ENCODE measurements around the gene ADAMTS7.
"Not testable (repeated sequence)": the region's sequence is repeated elsewhere in the genome, so short reads cannot be mapped to it uniquely, and the experiment has no call there.

The ADAMTS7 gene

GRCh38 chr15:78831229-78832207, 20.3 kb upstream of the ADAMTS7 start:
- DNase-seq = no peak

GRCh38 chr15:78830514-78831228, 19.4 kb upstream of the ADAMTS7 start:
- no peak for DNase-seq

DNA sequence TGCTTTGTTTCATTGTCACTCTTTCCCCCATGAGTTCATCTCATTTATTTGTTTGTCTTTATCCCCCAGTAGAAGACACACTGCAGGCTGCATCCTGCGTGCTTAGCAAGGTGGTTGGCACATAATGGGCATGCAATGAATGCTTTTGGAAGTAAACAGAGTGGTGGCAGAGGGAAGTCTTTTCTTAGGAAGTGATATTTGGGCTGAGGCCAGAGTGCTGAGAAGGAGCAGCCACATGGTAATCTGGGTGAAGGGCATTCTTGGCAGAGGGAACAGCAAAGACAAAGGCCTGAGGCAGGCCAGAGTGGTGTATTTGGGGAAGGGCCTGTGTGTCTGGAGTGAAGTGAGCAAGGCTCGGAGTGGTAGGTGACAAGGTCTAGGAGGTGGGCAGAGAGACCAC, 17.7 kb upstream of the ADAMTS7 start:
- no peak for DNase-seq

DNA sequence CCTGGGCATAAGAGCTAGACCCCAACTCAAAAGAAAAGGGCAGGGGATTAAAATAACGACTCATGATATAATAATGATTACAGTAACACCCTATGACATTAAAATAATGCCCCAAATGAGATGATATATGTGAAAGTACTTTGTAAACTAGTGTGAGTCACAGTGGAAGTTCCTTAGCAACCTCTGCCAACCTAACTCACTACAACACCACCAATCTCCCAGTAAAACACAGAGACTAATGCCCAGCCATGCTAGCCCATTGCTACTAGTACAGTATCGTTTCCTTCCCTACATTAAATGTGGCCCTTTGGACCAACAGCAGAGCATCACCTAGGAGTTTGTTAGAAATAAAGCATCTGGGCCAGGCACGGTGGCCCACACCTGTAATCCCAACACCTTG, 11.2 kb upstream of the ADAMTS7 start:
- no peak for DNase-seq

GRCh38 chr15:78811825-78812183, 540 bp upstream of the ADAMTS7 start:
- no peak for DNase-seq

DNA sequence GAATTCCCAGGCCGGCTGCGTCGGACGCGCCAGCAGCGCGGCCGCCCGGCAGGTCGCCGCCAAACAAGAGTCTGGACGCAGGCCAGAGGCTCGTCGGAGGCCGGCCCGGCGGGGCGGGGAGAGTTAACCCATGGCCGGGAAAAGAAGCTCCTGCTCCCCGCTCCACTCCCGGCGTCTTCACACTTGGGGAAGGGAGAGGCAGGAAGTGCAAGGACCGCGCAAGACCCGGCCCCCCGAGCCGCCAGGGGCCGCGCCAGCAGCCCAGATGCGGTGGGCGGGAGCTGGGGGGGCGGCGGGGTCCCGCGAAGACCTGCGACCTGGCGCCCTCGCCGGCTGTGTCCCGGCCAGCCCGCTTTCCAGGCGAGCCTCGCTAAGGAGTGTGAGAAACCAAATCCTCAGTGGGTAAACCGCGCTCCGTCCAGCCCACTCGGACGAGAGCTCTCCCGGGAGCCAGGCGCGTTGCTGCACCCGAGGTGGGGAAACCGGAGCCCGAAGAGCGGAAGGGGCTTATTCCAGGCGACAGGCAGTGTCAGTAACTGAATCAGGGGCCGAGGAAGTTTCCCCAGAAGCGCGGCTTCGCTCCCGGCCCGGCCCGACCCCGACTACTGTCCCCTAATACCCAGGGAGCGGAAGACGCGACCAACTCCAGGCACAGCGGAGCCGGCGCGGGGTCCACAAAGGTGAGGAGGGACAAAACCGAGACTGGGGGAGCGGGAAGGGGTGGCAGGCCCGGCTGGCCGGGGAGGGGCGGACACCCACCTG, 721 bp downstream of the ADAMTS7 start:
- DNase-seq = no peak

GRCh38 chr15:78810003-78810361, 1.3 kb downstream of the ADAMTS7 start:
- no peak for DNase-seq

DNA sequence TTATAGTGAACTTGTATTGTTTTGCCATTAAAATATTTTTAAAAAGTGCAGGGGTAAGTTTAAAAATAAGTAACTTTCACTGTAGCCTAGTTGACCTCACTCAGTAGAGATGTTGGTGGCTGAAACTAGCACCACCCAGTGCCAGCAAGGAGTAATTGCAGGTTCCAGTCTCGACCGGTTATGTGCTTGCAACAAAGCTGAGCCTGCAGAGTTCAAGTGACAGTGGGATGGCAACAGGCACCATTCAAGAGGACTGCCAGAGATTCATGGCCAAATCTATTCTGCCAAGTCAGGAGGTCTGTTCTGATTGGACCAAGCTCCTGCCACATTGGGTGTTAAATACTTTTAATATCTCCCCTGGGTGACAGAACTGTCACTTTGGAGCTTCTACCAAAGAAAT, 2.7 kb downstream of the ADAMTS7 start:
- no peak for DNase-seq

DNA sequence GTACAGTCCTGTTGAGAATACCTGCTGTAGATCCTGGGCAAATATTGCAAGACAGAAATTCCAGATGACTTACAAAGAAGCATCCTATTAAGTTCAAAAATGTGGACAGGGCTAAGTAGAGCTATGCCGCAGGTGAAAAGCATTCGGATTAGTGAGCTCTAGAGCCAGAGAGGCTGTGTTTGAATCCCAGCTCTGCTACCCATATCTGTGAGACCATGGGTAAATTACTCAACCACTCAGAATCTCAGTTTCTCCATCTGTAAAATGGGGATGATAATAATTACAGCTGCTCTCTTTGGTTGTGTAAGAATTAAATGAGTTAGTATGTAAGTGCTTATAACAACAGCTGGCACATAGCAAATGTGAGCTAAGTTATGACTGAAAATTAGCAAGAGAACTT, 3.9 kb downstream of the ADAMTS7 start:
- no peak for DNase-seq

- no peak for DNase-seq
Observed at GRCh38 chr15:78804391-78804792, 6.9 kb downstream of the ADAMTS7 start.

- DNase-seq = no peak
Observed at GRCh38 chr15:78800806-78801205, 10.5 kb downstream of the ADAMTS7 start.

GRCh38 chr15:78800189-78800588, 11.1 kb downstream of the ADAMTS7 start:
- DNase-seq = no peak

GRCh38 chr15:78799102-78799501, 12.2 kb downstream of the ADAMTS7 start:
- DNase-seq = not testable (repeated sequence)

DNA sequence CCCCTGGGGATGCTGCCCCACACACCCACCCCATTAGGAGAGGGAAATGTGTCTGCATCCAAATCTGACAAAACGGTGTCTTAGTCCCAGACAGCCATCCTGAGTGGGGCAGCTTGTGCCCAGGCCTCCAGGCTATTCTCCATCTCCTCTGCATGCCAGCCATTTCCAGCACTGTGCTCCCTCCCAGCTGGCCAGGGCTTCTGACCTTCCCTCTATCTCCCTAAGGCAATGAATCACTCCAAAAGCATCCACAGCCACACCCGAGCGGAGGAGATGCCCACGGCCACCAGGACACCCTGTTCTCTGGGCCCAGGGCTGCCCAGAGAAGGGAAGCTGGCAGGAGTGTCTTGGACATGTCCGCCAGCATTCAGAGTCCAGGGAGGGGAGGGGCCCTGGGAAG, 12.9 kb downstream of the ADAMTS7 start:
- not testable (repeated sequence) for DNase-seq

DNA sequence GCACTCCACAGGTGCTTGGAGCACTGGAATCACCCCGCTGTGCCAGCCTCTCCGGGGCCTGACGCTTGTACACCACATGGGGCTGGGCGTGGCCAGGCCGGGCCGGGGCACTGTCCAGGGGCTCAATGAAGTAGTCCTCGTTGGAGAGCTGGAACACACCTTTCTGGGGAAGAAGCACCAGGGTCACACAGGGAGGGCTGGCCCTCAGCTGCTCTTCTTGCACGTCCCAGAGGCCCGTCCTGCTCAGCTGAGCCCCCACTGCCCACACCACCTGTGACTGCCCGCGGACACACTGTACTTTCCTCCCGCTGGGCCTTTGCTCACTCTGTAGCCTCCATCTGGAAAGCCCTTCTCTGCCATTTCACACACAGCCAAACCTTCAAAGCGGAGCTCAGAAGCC, 13.3 kb downstream of the ADAMTS7 start:
- no peak for DNase-seq

GRCh38 chr15:78796510-78796909, 14.8 kb downstream of the ADAMTS7 start:
- DNase-seq = no peak

DNA sequence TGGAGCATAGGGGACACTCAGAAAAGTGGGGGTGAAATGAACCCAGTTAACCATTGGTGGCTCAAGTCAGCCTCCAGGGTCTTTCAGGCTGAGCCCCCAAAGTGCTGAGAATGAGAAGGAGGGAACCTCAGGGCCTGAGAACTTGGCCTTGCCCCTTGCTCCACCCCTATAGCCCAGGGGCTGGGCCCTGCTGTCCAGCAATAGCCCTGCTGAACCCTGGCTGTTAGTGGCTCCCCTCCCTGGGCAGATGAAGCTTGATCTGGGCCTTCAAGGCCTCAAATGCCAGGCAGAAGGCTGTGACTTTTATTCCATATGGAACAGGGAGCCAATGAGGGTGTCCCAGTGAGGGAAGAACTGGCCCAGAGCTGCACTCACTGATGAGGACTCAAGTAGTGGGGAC, 16.2 kb downstream of the ADAMTS7 start:
- DNase-seq = no peak

- not testable (repeated sequence) for DNase-seq
Observed at GRCh38 chr15:78794446-78794845, 16.8 kb downstream of the ADAMTS7 start.

- no peak for DNase-seq
Observed at GRCh38 chr15:78791357-78791756, 19.9 kb downstream of the ADAMTS7 start.

DNA sequence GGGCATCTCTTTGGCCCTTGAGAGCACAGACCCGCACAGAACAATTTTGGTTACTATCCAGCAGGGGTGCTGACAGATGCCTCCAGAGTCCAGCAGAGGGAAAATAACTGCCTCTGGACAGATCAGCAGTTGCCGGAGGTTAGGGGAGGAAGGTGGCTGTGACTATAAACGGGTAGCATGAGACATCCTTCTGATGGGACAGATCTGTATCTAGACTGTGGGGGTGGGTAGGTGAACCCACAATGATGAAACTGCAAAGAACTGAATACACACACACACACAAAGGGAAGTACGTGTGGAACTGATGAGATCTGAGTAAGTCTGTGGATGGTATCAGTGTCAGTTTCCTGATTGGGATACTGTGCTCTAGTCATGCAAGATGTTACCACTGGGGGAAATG, 21.2 kb downstream of the ADAMTS7 start:
- no peak for DNase-seq

DNA sequence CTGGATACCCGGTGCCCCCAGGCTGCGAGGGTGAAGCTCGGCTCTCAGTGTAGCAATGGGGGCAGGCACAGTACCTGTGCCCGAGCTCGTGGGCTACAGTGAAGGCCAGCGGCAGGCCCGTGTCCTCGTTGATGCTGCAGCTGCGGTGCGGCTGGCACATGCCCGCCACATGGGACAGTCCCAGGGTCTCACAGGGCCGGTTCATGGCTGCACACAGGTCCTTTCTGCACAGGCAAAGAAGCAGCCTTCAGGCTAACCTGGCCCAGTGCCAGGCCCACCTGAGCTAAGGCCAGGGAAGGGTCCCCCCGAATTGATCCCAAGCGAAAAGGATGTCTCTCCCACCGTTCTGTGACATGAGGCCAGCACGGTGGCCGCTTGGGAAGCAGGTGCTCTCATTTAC, 21.6 kb downstream of the ADAMTS7 start:
- DNase-seq = no peak

GRCh38 chr15:78788016-78788660, 23.1 kb downstream of the ADAMTS7 start:
- no peak for DNase-seq

- DNase-seq = not testable (repeated sequence)
Observed at GRCh38 chr15:78782402-78782801, 28.9 kb downstream of the ADAMTS7 start.

Measured in GOT3 (cell line).